Measurements from ENCODE around the gene OR14I1. TPM values are rescaled to one million over a fixed set of nuclear protein-coding genes. Genes with fewer than 3 reads are reported as not detected.
"Not testable (repeated sequence)": the region's sequence is repeated elsewhere in the genome, so short reads cannot be mapped to it uniquely, and the experiment has no call there.

The OR14I1 gene
- total and polyA plus RNA-seq, 2 donors: not detected

DNA sequence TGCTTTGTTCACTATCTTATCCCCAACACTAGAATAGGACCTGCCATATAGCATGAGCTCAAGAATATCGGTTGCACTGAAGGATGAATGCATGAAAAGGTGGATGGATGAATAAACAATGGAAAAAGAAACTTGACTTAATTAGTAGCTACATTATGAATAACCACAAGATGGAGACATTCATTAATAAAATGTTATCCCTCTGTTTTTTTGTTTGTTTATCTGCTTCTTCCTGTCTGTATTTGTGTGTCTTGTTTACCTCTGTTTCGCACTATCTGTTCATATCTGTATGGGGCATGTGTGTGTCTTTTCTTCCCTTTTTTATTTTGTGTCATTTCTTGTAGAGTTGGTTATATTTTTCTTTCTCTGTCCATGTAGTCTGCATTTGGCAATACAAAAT is 1.1 kb upstream of the OR14I1 start:
- Histone ChIP-seq H3K4me1 (ENCODE audit: insufficient read depth) (no peaks in the 10 kb centered on the region), H3K27ac (ENCODE audit: low read depth) (no peak overlapping the region), H3K4me3 (ENCODE audit: low read depth, low read length) (no peak overlapping the region), H3K36me3 (ENCODE audit: insufficient read depth) (no peaks in the 10 kb centered on the region)
- WGBS: 51% methylated on average over 2 of the region's 2 CpGs
- no peak for DNase-seq (ENCODE audit: extremely low spot score)

DNA sequence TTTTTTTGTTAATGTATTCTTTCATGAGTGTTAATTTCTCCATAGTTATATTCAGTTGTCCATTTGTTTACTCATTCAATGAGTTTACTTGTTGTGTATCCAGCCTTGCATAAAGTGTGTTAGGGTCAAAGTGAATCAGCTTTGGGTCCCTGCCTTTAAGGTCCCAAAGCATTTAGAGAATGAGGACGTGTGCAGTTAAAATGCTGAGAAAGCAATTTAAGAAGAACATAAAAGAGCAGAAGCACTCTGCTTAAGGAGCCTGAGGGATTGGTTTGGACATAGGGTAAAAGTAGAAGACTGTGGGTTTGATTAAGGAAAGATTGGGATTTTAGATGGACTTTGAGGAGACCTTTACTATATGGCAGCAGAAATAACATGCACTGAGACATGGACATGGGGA is 3.5 kb downstream of the OR14I1 start:
- H3K4me3 ChIP-seq (ENCODE audit: low read depth, low read length): no peak overlapping the region
- H3K4me1 ChIP-seq (ENCODE audit: insufficient read depth): no peaks in the 10 kb centered on the region
- WGBS: 35% methylated on average over 1 of the region's 1 CpG
- H3K36me3 ChIP-seq (ENCODE audit: insufficient read depth): no peaks in the 10 kb centered on the region
- DNase-seq (ENCODE audit: extremely low spot score): no peak
- no peak overlapping the region for H3K27ac ChIP-seq (ENCODE audit: low read depth)

DNA sequence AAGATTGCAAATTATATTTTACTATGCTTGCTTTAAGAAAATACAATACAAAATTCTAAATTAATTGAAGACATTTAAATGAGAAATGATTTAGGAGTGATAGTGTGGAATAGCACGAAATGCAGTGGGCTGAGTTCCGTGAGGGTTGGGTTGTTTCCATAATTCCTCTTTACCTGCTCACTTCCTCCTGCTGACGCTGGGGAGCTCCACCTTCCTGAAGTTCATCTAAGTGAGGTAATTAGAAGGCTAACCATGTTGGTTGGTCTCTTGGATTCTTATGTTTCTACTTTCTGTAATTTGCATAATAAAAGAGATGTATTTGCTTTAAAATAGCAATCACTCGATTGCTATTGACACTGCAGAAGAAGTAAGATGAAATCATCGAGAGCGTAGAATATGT is 4.7 kb downstream of the OR14I1 start:
- no peak overlapping the region for H3K4me3 ChIP-seq (ENCODE audit: low read depth, low read length)
- H3K4me1 ChIP-seq (ENCODE audit: insufficient read depth): no peaks in the 10 kb centered on the region
- 82% methylated on average over 6 of the region's 6 CpGs for WGBS
- H3K27ac ChIP-seq (ENCODE audit: low read depth): no peak overlapping the region
- H3K36me3 ChIP-seq (ENCODE audit: insufficient read depth): no peaks in the 10 kb centered on the region
- DNase-seq (ENCODE audit: extremely low spot score): no peak

DNA sequence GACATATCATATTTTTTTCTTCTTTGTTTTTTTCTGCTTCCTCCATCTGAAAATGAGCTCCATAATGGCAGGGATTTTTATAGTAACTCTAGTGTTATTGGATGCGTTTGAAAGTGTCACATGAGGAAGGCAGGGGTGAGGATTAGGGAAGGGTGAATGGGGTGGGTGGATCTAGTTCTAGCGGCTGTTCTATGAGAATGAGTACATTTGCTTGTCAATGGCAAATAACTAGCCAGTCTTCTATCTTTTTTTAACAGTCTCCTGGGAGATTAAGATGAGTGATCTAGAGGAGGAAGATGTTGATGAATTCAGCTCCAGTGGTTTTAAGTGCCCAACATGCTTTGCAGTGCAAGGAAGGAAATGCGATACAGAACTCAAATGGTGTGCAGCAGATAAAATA is 5.8 kb downstream of the OR14I1 start:
- WGBS: 77% methylated on average over 3 of the region's 3 CpGs

DNA sequence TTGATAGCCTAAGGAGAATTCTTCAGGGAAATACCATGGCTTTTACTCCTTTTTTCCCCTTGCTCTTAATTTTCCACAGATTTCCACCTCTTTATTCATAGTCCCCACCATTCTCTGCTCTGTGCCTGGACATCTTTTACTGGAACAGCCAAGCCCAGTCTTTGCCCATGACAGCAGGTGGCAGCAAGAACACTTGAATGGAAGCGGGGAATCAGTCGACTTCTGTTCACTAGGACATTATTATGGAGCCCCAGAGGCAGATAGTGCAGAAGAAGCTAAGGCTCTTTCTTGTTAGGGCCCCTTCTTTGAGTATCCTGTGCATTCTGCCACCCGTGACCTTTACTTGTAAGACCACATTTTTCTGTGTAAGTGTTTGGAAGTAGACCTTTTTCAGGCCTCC is 6.3 kb downstream of the OR14I1 start:
- Histone ChIP-seq H3K4me3 (ENCODE audit: low read depth, low read length) (no peak overlapping the region), H3K4me1 (ENCODE audit: insufficient read depth) (no peaks in the 10 kb centered on the region), H3K36me3 (ENCODE audit: insufficient read depth) (no peaks in the 10 kb centered on the region), H3K27ac (ENCODE audit: low read depth) (no peak overlapping the region)
- WGBS: 69% methylated on average over 3 of the region's 3 CpGs
- DNase-seq (ENCODE audit: extremely low spot score): no peak

More for the DNA sequence above, 5.8 kb downstream of the OR14I1 start:
- no peak overlapping the region for H3K4me3 ChIP-seq (ENCODE audit: low read depth, low read length)
- no peaks in the 10 kb centered on the region for H3K36me3 ChIP-seq (ENCODE audit: insufficient read depth)
- no peaks in the 10 kb centered on the region for H3K4me1 ChIP-seq (ENCODE audit: insufficient read depth)
- no peak for DNase-seq (ENCODE audit: extremely low spot score)
- no peak overlapping the region for H3K27ac ChIP-seq (ENCODE audit: low read depth)

DNA sequence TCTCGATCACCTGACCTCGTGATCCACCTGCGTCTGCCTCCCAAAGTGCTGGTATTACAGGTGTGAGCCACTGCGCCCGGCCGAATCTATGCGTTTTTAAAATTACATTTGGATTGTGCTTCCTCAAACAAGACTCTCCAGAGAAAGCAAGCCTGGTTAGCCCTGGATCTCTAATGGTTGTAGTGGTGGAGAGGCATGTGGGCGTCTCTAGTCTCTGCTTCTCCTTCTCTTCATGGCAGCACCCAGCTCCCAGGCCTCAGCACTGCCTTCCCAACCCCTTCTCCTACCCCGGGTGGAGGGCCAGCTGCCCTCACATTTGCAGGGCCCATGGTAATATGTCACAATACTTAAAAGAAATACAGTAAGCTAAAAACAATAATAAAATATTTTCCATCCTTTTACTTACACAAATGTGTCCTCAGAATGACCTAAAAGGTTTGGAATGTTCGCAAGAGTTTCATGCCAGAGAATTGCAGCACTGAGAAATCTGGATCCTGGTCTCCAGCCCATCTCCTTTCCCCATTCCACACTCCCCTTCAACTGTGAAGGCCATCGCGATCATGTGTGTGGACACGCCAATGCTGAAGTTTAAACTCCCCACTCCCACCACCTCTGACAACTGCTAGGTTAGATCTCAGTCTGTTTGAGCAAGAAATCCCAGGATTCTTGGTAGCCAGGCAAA is 7.0 kb downstream of the OR14I1 start:
- H3K36me3 ChIP-seq (ENCODE audit: insufficient read depth): no peaks in the 10 kb centered on the region
- no peaks in the 10 kb centered on the region for H3K4me1 ChIP-seq (ENCODE audit: insufficient read depth)
- WGBS: 87% methylated on average over 13 of the region's 13 CpGs
- no peak overlapping the region for H3K4me3 ChIP-seq (ENCODE audit: low read depth, low read length)
- H3K27ac ChIP-seq (ENCODE audit: low read depth): no peak overlapping the region
- DNase-seq (ENCODE audit: extremely low spot score): no peak

DNA sequence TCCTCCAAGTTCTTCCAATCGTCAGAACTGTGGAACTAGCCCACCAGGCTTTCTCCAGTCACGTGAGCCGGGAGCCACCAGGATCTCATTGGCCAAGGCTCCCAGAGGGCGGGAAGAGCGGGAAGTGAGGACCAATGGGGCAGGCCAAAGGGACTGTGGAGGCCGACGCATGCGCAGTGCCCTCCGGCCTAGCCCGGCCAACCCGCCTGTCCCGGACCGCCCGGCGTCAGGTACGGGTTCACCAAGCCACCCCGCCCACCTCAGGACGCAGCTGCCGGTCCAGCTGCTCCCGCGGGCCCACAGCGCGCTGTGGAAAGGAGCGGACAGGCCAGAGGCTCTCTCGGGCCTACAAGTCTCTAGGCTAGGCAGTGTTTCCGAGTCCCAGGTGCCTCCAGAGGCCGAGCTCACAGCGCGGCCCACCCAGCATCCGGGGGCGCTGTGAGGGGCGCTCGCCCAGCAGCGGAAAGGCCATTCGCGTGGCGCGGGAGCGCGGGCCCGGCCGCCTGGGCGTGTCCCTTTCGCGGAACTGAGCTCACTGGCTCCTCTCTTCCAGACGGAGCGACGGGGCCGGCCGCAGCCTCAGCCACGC is 10.9 kb downstream of the OR14I1 start:
- no peak overlapping the region for H3K27ac ChIP-seq (ENCODE audit: low read depth)
- 74% methylated on average over 51 of the region's 51 CpGs for WGBS

DNA sequence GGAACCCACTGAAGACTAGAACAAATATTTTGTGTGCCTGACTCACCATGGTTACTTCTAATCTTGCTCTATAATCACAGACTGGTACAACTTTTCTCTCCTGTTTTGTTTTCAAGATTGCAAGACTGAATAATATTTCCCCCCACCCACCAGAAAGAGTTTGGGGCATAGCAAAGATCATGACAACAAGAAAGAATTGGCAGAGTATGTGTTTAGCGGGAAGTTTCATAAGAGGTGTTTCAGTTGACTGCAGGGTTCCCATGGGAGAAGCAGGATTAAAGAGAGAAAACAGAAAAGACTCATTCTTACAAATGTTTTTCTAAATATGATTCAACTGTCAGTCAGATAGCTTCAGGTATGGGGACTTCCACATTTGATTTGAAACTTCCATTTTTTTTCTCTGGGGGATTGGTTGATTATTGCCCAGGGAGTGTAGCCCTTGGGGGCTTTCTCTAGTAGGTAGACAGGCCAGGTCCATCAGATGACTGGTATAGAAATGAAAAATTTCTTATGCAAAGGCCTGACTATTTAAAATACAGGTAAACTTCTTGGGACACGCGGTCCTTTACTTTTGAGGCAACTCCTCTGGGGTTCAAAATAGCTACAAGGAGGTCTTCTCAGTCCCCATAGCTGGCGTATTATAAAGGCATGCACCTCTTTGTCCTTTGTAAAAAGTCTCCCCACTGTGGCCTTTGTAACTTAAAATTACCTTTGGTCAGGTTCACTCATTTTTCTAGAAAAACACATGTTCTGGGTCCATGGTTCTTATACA is 13.9 kb downstream of the OR14I1 start:
- Histone ChIP-seq H3K4me3 (ENCODE audit: low read depth, low read length) (no peak overlapping the region), H3K36me3 (ENCODE audit: insufficient read depth) (no peaks in the 10 kb centered on the region), H3K27ac (ENCODE audit: low read depth) (no peak overlapping the region), H3K4me1 (ENCODE audit: insufficient read depth) (no peaks in the 10 kb centered on the region)
- DNase-seq (ENCODE audit: extremely low spot score): no peak
- WGBS: 82% methylated on average over 4 of the region's 4 CpGs

More for the DNA sequence above, 10.9 kb downstream of the OR14I1 start:
- DNase-seq (ENCODE audit: extremely low spot score): no peak
- H3K36me3 ChIP-seq (ENCODE audit: insufficient read depth): no peaks in the 10 kb centered on the region
- no peaks in the 10 kb centered on the region for H3K4me1 ChIP-seq (ENCODE audit: insufficient read depth)
- no peak overlapping the region for H3K4me3 ChIP-seq (ENCODE audit: low read depth, low read length)

DNA sequence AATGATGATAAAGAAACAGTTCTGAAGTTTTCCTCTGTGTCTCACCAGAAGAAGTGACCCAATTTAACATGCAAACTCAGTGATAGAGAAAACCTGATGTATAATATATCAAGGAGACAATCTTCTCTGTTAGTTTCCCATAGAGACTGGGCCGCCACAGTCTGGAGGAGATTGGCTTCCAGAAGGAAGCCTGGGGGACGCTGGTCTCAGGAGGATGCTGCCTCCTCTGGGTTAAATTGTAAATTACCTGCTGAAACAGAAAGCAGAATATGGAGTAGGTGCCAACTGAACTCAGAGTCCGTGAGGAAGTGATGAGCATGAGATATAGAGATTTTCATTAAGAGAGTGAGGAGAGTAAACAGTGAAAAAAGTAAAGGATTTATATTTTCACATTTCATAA is 15.8 kb downstream of the OR14I1 start:
- H3K27ac ChIP-seq (ENCODE audit: low read depth): no peak overlapping the region
- H3K4me1 ChIP-seq (ENCODE audit: insufficient read depth): no peaks in the 10 kb centered on the region
- 32% methylated on average over 3 of the region's 3 CpGs for WGBS

DNA sequence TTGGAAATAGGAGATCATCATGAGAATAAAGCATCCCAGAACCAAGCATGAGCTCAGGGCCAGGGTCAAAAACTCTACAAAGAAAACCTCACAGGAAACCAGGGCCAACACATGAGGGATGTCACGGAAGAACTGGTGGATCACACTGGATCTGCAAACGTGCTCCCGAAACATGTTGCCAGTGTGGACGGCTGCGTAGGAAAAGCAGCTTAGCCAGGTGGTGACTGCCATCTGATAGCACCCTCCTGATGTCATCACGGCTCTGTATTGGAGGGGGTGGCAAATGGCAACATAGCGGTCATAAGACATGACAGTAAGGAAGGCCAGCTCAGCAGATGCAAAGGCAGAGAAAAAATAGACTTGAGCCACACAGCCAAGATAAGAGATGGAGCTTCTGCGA is 20.9 kb downstream of the OR14I1 start:
- Histone ChIP-seq H3K36me3 (ENCODE audit: insufficient read depth) (no peaks in the 10 kb centered on the region), H3K27ac (ENCODE audit: low read depth) (no peak overlapping the region), H3K4me1 (ENCODE audit: insufficient read depth) (no peaks in the 10 kb centered on the region), H3K4me3 (ENCODE audit: low read depth, low read length) (no peak overlapping the region)
- DNase-seq (ENCODE audit: extremely low spot score): no peak
- 86% methylated on average over 8 of the region's 8 CpGs for WGBS

More for the DNA sequence above, 15.8 kb downstream of the OR14I1 start:
- H3K36me3 ChIP-seq (ENCODE audit: insufficient read depth): no peaks in the 10 kb centered on the region
- H3K4me3 ChIP-seq (ENCODE audit: low read depth, low read length): no peak overlapping the region
- no peak for DNase-seq (ENCODE audit: extremely low spot score)

DNA sequence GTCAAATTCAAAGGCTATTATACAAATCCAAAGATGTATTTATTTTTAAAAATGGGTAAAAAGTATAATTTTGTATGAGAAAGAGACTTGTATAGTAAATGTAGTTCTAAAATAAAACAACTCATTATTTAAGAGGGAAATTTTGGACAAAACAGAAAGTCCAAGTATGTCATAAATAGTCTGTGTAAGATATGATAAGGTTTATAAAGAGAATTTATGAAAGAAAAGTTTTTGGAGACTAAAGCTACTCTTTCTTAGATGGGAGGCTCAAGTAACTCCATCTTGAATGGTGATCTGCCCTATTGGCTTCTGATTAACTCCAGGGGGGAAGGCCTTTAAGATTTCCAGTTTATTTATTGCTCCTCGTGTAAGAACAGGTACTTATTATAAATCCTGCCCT is 32.6 kb downstream of the OR14I1 start:
- no peak overlapping the region for H3K27ac ChIP-seq (ENCODE audit: low read depth)
- H3K36me3 ChIP-seq (ENCODE audit: insufficient read depth): no peaks in the 10 kb centered on the region
- no peak for DNase-seq (ENCODE audit: extremely low spot score)
- WGBS: 52% methylated on average over 1 of the region's 1 CpG
- H3K4me3 ChIP-seq (ENCODE audit: low read depth, low read length): no peak overlapping the region
- H3K4me1 ChIP-seq (ENCODE audit: insufficient read depth): no peaks in the 10 kb centered on the region

DNA sequence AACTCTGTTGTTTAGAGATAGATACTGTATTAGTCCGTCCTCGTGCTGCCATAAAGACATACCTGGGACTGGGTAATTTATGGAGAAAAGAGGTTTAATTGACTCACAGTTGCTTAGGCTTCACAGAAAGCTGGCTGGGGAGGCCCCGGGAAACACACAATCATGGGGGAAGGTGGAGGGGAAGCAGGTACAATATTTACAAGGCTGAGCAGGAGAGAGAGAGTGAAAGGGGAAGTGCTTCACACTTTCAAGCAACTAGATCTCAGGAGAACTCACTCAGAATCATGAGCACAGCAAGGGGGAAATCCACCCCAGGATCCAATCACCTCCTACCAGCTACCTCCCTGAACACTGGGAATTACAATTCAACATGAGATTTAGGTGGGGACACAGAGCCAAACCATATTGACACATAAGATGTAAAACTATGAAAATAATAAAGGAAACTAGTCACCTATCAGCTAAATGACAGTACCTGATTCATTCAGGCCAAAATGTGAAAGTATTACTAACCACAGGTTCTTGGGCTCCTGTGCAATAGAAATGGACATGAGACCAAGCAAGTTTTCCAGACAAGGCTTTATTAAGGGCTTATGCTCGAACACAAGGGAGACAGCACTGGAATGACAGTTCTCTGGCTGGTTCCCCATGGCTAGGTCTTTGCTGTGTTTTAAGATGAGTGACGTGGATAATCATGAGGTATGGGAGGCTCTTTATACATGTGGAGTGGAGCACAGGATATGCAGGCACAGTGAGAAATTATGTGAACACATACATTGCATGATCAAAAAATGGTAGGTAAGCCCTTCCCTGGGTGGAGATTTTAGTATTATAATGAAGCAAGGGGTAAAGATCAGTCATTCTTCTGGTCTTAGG is 38.9 kb downstream of the OR14I1 start:
- 69% methylated on average over 5 of the region's 5 CpGs for WGBS
- not testable (repeated sequence) for DNase-seq (ENCODE audit: extremely low spot score); H3K4me1 ChIP-seq (ENCODE audit: insufficient read depth); H3K27ac ChIP-seq (ENCODE audit: low read depth); H3K36me3 ChIP-seq (ENCODE audit: insufficient read depth); H3K4me3 ChIP-seq (ENCODE audit: low read depth, low read length)

DNA sequence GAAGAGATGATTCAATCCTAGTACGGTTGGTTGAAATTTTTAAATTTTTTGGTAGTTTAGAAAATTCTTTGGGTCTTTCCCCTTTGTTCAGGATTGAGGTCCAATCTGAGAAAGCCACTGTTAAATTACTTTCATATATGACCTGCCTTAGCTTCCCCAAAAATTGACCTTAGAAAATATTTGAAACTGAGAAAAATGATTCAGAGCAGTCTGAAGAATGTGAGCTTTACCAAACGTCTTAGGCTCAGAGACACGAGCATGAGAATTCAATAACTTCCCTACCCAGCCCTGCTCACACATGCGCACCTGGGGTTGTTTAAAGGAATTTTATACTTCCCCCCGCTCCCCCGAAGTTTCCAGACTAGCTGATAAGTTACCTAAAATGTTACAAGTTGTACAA is 45.8 kb downstream of the OR14I1 start:
- H3K4me1 ChIP-seq (ENCODE audit: insufficient read depth); H3K4me3 ChIP-seq (ENCODE audit: low read depth, low read length); DNase-seq (ENCODE audit: extremely low spot score); H3K27ac ChIP-seq (ENCODE audit: low read depth); H3K36me3 ChIP-seq (ENCODE audit: insufficient read depth): not testable (repeated sequence)
- WGBS: 85% methylated on average over 5 of the region's 6 CpGs
